ENCODE measurements around the gene SSBP3. TPM values are rescaled to one million over a fixed set of nuclear protein-coding genes. Genes with fewer than 3 reads are reported as not detected.

Gene SSBP3
- total RNA-seq, 2 donors from 2014 or later, result 40.3 to 56.3 TPM

DNA sequence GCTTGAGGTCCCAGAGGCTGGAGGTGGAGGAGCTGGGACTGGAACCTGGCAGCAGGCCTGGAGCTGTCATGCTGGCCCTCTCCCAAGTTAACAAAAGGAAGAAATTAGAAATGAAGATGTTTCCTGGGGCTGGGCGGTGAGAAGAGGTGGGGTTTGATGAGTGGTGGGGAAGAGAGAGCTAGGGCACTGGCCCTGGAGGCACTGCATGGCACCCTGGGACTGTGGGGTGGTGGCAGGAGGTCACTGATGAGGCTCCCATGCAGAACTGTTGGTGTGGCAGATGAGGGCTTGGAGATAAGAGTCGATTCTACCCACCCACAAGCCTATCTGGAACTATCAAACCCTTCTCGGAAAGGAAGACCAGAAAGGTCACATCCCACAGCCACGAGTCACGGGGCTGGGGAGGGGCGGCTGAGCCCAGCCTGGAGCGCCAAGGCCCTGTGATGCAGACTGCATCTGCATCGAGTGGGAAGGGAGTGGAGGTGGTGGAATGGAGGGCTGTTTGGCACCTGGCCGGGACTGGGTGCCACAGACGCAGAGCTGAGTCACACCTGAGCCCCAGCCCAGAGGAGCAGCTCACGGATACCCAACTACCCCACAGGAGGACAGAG, 176.8 kb downstream of the SSBP3 start:
- Mint-ChIP-seq H3K4me3 (peak overlapping the region; percentile 60), H3K27me3 (no peaks in the 10 kb centered on the region), H3K4me1 (peaks cover 23% of the 10 kb centered on the region), H3K9me3 (no peaks in the 10 kb centered on the region), H3K36me3 (ENCODE audit: low read depth) (peaks cover 27% of the 10 kb centered on the region), H3K27ac (peak overlapping the region; percentile 74)
- peak; percentile 53 for ATAC-seq (replicated peaks)

DNA sequence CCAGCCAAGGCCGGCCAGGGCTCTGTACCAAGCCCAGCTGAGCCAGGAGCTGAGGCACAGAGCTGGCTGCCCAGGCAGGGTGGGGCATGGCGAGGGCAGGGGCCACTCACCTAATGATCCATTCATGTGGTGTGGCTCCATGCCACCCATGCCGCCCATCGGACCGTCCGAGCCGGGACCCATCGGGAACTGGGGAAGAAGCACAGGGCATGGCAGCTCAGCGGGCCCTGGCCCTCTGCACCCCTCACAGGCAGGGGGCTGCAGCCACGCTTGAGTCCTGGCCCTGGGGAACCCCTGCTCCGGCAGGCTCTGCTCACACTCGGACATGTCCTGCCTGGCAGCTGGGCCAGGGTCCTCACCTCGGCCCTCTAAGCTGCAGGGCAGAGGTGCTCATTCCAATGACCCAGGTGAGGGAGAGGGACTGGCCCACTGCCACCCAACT, 177.5 kb downstream of the SSBP3 start:
- H3K4me3 Mint-ChIP-seq, result peak overlapping the region; percentile 60
- peaks cover 23% of the 10 kb centered on the region for H3K4me1 Mint-ChIP-seq
- no peak for ATAC-seq (replicated peaks)
- peak overlapping the region; percentile 74 for H3K27ac Mint-ChIP-seq
- no peaks in the 10 kb centered on the region for H3K9me3 Mint-ChIP-seq
- H3K36me3 Mint-ChIP-seq (ENCODE audit: low read depth), result peaks cover 27% of the 10 kb centered on the region
- no peaks in the 10 kb centered on the region for H3K27me3 Mint-ChIP-seq

- H3K27ac Mint-ChIP-seq, result peak overlapping the region; percentile 17
- no peak overlapping the region for H3K4me3 Mint-ChIP-seq
Observed at GRCh38 chr1:54227891-54228310, 178.3 kb downstream of the SSBP3 start.

GRCh38 chr1:54227091-54227602, 179.0 kb downstream of the SSBP3 start:
- Mint-ChIP-seq H3K27ac (no peak overlapping the region), H3K4me3 (no peak overlapping the region), H3K4me1 (peaks cover 23% of the 10 kb centered on the region), H3K27me3 (no peaks in the 10 kb centered on the region), H3K36me3 (ENCODE audit: low read depth) (peaks cover 27% of the 10 kb centered on the region), H3K9me3 (no peaks in the 10 kb centered on the region)
- ATAC-seq (replicated peaks), result no peak

More at GRCh38 chr1:54227891-54228310, 178.3 kb downstream of the SSBP3 start:
- H3K4me1 Mint-ChIP-seq, result peaks cover 23% of the 10 kb centered on the region
- no peak for ATAC-seq (replicated peaks)
- no peaks in the 10 kb centered on the region for H3K9me3 Mint-ChIP-seq
- peaks cover 27% of the 10 kb centered on the region for H3K36me3 Mint-ChIP-seq (ENCODE audit: low read depth)
- no peaks in the 10 kb centered on the region for H3K27me3 Mint-ChIP-seq

DNA sequence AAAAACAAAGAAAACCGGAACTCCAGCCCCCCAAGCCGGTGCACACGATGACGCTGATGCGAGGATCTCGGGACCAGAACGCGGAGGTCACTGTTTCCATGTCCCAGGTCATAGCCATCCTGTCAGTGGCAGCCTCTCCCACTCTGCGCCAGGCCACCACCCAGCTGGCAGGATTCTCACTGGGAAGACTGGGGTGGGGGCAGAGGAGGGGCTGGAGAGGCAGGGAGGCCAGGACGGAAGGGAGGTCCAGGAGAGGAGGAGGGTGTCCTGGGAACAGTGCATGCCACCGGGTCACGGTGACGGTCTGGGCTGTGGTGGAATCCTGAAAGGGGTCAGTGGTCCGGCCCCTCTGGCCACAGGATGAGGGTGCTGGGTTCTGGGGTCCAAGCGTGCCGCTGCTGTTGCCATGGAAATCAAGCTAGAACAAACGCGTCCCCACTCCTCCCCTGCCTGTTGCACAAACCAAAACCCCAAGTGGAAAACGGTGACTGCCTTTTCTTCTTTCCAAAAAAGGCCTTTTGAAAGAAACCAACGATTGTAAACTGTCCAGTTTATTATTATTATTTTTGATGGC, 180.1 kb downstream of the SSBP3 start:
- H3K4me3 Mint-ChIP-seq, result no peak overlapping the region
- H3K9me3 Mint-ChIP-seq, result no peaks in the 10 kb centered on the region
- no peak overlapping the region for H3K27ac Mint-ChIP-seq
- no peak for ATAC-seq (replicated peaks)
- peaks cover 18% of the 10 kb centered on the region for H3K4me1 Mint-ChIP-seq
- H3K27me3 Mint-ChIP-seq, result no peaks in the 10 kb centered on the region
- peaks cover 27% of the 10 kb centered on the region for H3K36me3 Mint-ChIP-seq (ENCODE audit: low read depth)

DNA sequence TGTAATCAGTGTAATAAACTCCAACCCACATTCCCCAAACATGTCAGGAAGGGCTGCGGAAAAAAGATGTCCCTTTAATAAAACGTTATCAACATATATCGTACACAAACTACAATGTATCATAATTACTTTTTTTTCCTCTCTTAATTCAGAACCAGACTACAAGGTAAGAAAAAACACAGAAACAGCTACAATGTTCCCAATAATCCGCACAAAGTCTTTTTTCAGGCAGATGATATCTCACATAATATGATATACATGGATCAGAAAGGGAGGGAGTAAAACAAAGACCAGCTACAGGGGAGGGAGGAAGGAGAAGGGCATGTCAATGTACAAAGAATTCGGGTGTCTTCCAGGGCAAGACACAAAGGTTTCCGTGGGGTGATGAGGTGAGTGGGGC, 180.8 kb downstream of the SSBP3 start:
- Mint-ChIP-seq H3K27me3 (no peaks in the 10 kb centered on the region), H3K9me3 (no peaks in the 10 kb centered on the region), H3K4me3 (no peak overlapping the region), H3K36me3 (ENCODE audit: low read depth) (peaks cover 27% of the 10 kb centered on the region), H3K27ac (peak overlapping the region; percentile 44), H3K4me1 (peaks cover 11% of the 10 kb centered on the region)
- no peak for ATAC-seq (replicated peaks)

DNA sequence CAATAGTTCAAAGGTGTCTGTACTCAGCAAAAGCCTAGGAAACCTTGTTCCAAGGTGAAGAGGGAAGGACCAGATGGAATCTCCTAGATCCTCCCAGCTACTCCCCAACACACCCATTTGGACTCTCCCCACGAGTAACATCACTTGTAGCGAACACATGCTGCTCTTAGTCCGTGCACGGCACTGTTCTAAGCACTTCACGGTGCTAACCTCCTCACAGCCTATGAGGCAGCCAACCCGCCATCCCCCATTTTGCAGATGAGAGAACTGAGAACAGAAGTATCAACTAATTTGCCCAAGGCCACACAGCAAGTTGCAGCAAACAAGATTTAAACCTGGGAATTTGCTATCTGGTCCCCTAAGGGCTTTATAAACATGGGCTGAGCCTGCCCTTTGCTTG, 182.0 kb downstream of the SSBP3 start:
- peaks cover 31% of the 10 kb centered on the region for H3K36me3 Mint-ChIP-seq (ENCODE audit: low read depth)
- no peak for ATAC-seq (replicated peaks)
- no peak overlapping the region for H3K4me3 Mint-ChIP-seq
- peak overlapping the region; percentile 45 for H3K27ac Mint-ChIP-seq
- no peaks in the 10 kb centered on the region for H3K9me3 Mint-ChIP-seq
- H3K27me3 Mint-ChIP-seq, result no peaks in the 10 kb centered on the region
- H3K4me1 Mint-ChIP-seq, result peaks cover 4% of the 10 kb centered on the region

DNA sequence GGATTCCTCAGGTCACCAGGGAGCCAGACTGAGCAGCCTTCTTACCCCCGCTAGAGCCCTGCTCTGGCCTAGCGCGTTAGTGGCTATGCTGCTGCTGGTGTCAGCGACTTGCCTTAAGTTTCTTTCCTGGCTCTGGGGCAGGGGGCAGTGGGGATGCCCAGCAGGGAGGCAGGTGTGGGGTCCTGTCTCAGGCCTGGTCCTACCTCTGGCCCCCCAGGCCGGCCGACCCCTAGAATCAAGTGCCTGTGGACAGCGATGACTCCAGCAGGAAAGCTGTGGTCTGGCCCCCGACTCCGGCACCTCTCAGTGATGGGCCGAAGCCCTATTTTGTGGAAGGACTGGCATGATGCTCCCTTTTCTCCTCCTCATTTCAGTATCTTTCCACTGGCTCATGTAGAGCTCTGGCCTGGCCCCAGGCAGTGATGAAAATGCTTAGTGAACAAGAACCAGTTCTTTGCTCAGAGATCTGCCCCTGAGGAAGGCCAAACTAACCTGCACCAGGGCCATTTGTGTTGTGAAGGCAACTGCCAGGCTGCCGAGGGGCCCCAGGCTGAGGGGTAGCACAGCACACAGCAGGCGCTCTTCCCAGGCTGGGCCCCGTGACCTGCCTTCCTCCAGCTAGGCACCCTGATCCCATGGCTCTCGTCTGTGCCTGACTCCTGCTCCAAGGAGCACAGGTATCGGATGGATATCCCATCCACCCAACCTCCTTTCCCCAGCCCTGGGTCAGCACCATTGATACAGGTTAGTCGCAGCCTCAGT, 182.6 kb downstream of the SSBP3 start:
- Mint-ChIP-seq H3K27ac (peak overlapping the region; percentile 45), H3K36me3 (ENCODE audit: low read depth) (peaks cover 36% of the 10 kb centered on the region), H3K4me3 (no peak overlapping the region), H3K4me1 (peaks cover 2% of the 10 kb centered on the region), H3K27me3 (no peaks in the 10 kb centered on the region), H3K9me3 (no peaks in the 10 kb centered on the region)
- ATAC-seq (replicated peaks), result no peak

- Mint-ChIP-seq H3K27me3 (no peaks in the 10 kb centered on the region), H3K9me3 (no peaks in the 10 kb centered on the region), H3K4me3 (no peak overlapping the region), H3K27ac (peak overlapping the region; percentile 59), H3K4me1 (peaks cover 4% of the 10 kb centered on the region), H3K36me3 (ENCODE audit: low read depth) (peaks cover 43% of the 10 kb centered on the region)
- no peak for ATAC-seq (replicated peaks)
Observed at GRCh38 chr1:54222711-54223110, 183.5 kb downstream of the SSBP3 start.

GRCh38 chr1:54221867-54222484, 184.2 kb downstream of the SSBP3 start:
- H3K9me3 Mint-ChIP-seq, result no peaks in the 10 kb centered on the region
- peak overlapping the region; percentile 59 for H3K27ac Mint-ChIP-seq
- no peak overlapping the region for H3K4me3 Mint-ChIP-seq
- peaks cover 4% of the 10 kb centered on the region for H3K4me1 Mint-ChIP-seq
- H3K27me3 Mint-ChIP-seq, result no peaks in the 10 kb centered on the region
- peaks cover 44% of the 10 kb centered on the region for H3K36me3 Mint-ChIP-seq (ENCODE audit: low read depth)
- no peak for ATAC-seq (replicated peaks)

DNA sequence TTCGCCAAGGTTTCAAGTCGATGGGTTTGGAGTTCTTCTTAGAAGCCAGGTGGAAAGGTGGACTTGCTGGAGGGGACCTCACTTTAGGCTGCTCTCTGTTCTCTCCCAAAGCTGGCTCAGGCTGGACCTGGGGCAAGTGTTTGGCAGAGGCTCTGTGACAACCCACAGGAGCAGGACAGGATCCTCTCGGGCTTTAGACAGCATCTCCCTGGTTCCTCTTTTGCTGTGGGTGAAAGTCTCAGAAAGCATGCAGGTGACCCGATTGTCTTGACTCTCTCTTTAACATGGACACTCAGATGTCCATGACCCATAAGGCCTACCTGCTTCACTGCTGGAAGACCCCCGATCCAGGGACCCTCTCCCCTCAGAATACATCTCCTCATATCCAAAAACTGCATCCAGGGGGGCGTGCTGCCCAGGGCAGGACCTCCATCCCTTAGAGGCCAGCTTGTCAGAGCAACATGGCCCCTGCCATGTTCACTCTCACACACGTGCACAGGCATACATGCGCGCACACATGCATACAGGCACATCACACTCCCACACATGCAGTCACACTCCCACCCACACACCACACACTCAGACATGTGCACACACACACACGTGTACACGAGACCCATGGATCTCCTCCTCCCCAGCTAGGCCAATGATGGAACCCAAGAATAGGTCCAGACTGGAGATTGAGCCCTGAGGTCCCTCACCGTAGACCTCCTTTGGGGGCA, 184.9 kb downstream of the SSBP3 start:
- H3K36me3 Mint-ChIP-seq (ENCODE audit: low read depth), result peaks cover 51% of the 10 kb centered on the region
- peaks cover 4% of the 10 kb centered on the region for H3K4me1 Mint-ChIP-seq
- H3K27me3 Mint-ChIP-seq, result no peaks in the 10 kb centered on the region
- H3K27ac Mint-ChIP-seq, result peak overlapping the region; percentile 33
- no peak overlapping the region for H3K4me3 Mint-ChIP-seq
- no peaks in the 10 kb centered on the region for H3K9me3 Mint-ChIP-seq
- ATAC-seq (replicated peaks), result no peak

DNA sequence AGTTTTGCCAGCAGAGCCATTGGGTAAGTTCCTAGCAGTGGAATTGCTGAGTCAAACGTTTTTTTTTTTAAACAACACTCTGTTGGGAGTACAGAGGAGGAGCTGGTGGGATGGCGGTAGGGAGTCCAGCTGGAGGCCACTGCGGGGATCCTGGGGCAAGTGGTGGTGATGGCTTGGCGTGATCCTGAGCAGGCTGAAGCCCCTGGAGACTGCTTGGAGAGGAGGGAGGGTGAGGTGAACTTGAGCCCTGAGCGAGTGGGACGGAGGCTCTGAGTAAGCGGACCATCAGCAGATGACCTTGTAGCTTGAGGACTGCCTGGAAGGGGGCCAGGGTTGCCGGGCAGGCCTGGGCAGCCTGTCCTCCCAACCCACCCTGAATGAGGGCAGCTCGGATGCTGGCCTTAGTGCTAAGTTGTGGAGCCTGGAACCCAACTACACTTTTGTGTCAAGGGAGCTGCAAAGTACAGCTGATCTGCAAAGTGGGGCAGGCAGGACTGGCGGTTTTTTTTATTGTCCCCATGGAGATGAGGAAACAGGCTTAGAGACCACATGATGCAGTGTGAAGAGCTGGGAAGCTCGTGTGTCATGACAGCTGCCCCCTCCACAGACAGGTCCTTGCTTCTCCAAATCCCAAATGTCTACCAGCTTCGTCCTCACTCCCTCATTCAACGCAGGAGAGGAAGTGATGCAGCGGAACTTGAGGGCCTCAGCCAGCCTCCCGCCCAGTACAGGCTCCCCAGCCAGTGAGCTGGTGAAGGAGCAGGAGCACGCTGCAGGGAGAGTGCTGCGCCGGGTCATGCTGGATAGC, 186.0 kb downstream of the SSBP3 start:
- H3K36me3 Mint-ChIP-seq (ENCODE audit: low read depth), result peaks cover 53% of the 10 kb centered on the region
- no peaks in the 10 kb centered on the region for H3K9me3 Mint-ChIP-seq
- peaks cover 4% of the 10 kb centered on the region for H3K4me1 Mint-ChIP-seq
- ATAC-seq (replicated peaks), result no peak
- H3K27ac Mint-ChIP-seq, result peak overlapping the region; percentile 37
- no peaks in the 10 kb centered on the region for H3K27me3 Mint-ChIP-seq
- H3K4me3 Mint-ChIP-seq, result no peak overlapping the region

DNA sequence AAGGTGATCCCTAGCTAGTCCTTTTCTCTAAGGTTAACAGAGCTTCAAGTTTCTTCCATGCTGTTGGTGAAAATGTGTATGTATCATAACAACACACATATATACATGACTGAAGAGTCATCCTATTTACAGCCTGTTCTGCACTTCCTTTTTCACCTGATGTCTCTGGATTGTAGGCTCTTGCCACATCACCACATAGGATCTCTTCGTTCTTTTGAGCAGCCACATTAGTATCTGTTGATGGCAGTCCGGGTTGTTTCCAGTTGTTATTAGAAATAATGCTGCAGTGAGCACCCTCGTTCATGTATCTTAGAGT, 186.5 kb downstream of the SSBP3 start:
- ATAC-seq (replicated peaks), result no peak
- Mint-ChIP-seq H3K4me3 (no peak overlapping the region), H3K27ac (peak overlapping the region; percentile 37), H3K4me1 (peaks cover 4% of the 10 kb centered on the region), H3K36me3 (ENCODE audit: low read depth) (peaks cover 57% of the 10 kb centered on the region), H3K9me3 (no peaks in the 10 kb centered on the region), H3K27me3 (no peaks in the 10 kb centered on the region)

Data from activated T-helper 17 cell treated with anti-CD3 and anti-CD28 coated beads, Interleukin-2, amount 50 U/mL, for 72 hours (primary cell).